K562 (cell line): ENCODE results near the gene CENPV. TPM values are rescaled to one million over a fixed set of nuclear protein-coding genes. Genes with fewer than 3 reads are reported as not detected.

Experiments
- ARID1B ChIP-seq: fragments of 450-650 bp; IDR thresholded peaks from 2 replicates; pipeline ENCODE4 v1.6.1; 2016; ENCODE audit warnings: antibody characterized with exemption, mild to moderate bottlenecking, inconsistent platforms
- COPS2 ChIP-seq: fragments of 450-650 bp; conservative IDR thresholded peaks from 2 replicates; pipeline ENCODE4 v1.6.1; 2016; ENCODE audit warnings: mild to moderate bottlenecking, moderate library complexity
- CREM ChIP-seq: IDR thresholded peaks from 2 replicates; pipeline ENCODE4 v1.6.1; 2014; ENCODE audit warnings: antibody characterized with exemption, low read depth
- DIDO1 ChIP-seq: fragments of 450-650 bp; IDR thresholded peaks from 2 replicates; pipeline ENCODE4 v1.6.1; 2016; ENCODE audit warnings: low read depth, missing biosample characterization, missing genetic modification characterization
- DMBX1 ChIP-seq: fragments of 250-450 bp; sonication (Bioruptor Pico); IDR thresholded peaks from 2 replicates; pipeline ENCODE4 v1.8.0; 2022; ENCODE audit warnings: inconsistent platforms, mild to moderate bottlenecking, moderate library complexity, borderline replicate concordance
- GMEB1 ChIP-seq: fragments of 250-450 bp; sonication (Bioruptor Pico); IDR thresholded peaks from 2 replicates; pipeline ENCODE4 v1.4.0; 2020; ENCODE audit warnings: mild to moderate bottlenecking
- HSF4 ChIP-seq: fragments of 250-450 bp; sonication (Bioruptor Pico); IDR thresholded peaks from 2 replicates; pipeline ENCODE4 v2.1.2; 2022; ENCODE audit warnings: mild to moderate bottlenecking, moderate library complexity, borderline replicate concordance
- IFI16 ChIP-seq: fragments of 250-450 bp; sonication (Bioruptor Pico); IDR thresholded peaks from 2 replicates; pipeline ENCODE4 v2.1.2; 2022; ENCODE audit warnings: mild to moderate bottlenecking, inconsistent platforms
- IRF2 ChIP-seq: sonication (generic); formaldehyde crosslinking; IDR thresholded peaks from 2 replicates; pipeline ENCODE4 v1.8.1; 2022; ENCODE audit warnings: mild to moderate bottlenecking, missing genetic modification reagents
- KAT8 ChIP-seq: fragments of 450-650 bp; IDR thresholded peaks from 2 replicates; pipeline ENCODE4 v1.6.1; 2016; ENCODE audit warnings: low read depth, mild to moderate bottlenecking
- KDM5B ChIP-seq: fragments of 200-600 bp; sonication (generic); IDR thresholded peaks from 2 replicates; pipeline ENCODE4 v1.6.1; 2012; ENCODE audit warnings: low read depth, mild to moderate bottlenecking, moderate library complexity, low read length, control low read depth, inconsistent platforms; ENCODE audit not compliant: insufficient replicate concordance
- MED1 ChIP-seq: sonication (generic); formaldehyde crosslinking; IDR thresholded peaks from 2 replicates; pipeline ENCODE4 v1.8.1; 2023; ENCODE audit warnings: missing genetic modification reagents, borderline replicate concordance
- NCOA1 ChIP-seq: fragments of 450-650 bp; IDR thresholded peaks from 2 replicates; pipeline ENCODE4 v1.6.1; 2016; ENCODE audit warnings: low read depth
- NCOA4 ChIP-seq: fragments of 450-650 bp; IDR thresholded peaks from 2 replicates; pipeline ENCODE4 v1.6.1; 2018; ENCODE audit warnings: mild to moderate bottlenecking; ENCODE audit not compliant: partially characterized antibody
- NFE2 ChIP-seq: IDR thresholded peaks from 2 replicates; pipeline ENCODE4 v1.6.1; 2014; ENCODE audit warnings: antibody characterized with exemption, low read depth
- NFRKB ChIP-seq: fragments of 450-650 bp; IDR thresholded peaks from 2 replicates; pipeline ENCODE4 v1.6.1; 2016; ENCODE audit warnings: low read depth
- NR1H2 ChIP-seq: sonication (generic); formaldehyde crosslinking; IDR thresholded peaks from 2 replicates; pipeline ENCODE4 v1.4.0; 2020; ENCODE audit warnings: mild to moderate bottlenecking, missing genetic modification reagents
- PCBP1 ChIP-seq: fragments of 200-400 bp; formaldehyde crosslinking; IDR thresholded peaks from 2 replicates; pipeline ENCODE4 v1.6.1; 2018; ENCODE audit warnings: mild to moderate bottlenecking, low read depth, low read length; ENCODE audit not compliant: poor library complexity, severe bottlenecking
- SMAD1 ChIP-seq: fragments of 150-350 bp; IDR thresholded peaks from 2 replicates; pipeline ENCODE4 v1.6.1; 2014; ENCODE audit warnings: low read length, low read depth; ENCODE audit not compliant: partially characterized antibody
- SMAD4 ChIP-seq: fragments of 250-450 bp; sonication (Bioruptor Pico); conservative IDR thresholded peaks from 2 replicates; pipeline ENCODE4 v1.8.0; 2021; ENCODE audit warnings: inconsistent platforms, mild to moderate bottlenecking, moderate library complexity
- SRSF7 ChIP-seq: fragments of 200-400 bp; formaldehyde crosslinking; optimal IDR thresholded peaks from 2 replicates; pipeline ENCODE3; 2017; ENCODE audit warnings: mild to moderate bottlenecking, low read depth, low read length
- TEAD2 ChIP-seq: fragments of 450-650 bp; IDR thresholded peaks from 2 replicates; pipeline ENCODE4 v1.6.1; 2016; ENCODE audit warnings: missing genetic modification characterization, control low read depth, missing compliant biosample characterization
- TFE3 ChIP-seq: fragments of 450-650 bp; formaldehyde crosslinking; IDR thresholded peaks from 2 replicates; pipeline ENCODE4 v1.4.0; 2020; ENCODE audit warnings: mild to moderate bottlenecking, mixed read lengths
- ZNF143 ChIP-seq: sonication (generic); formaldehyde crosslinking; IDR thresholded peaks from 2 replicates; pipeline ENCODE4 v1.9.0; 2022; ENCODE audit warnings: mild to moderate bottlenecking, missing genetic modification reagents
- ZNF23 ChIP-seq: fragments of 250-450 bp; sonication (Bioruptor Pico); IDR thresholded peaks from 2 replicates; pipeline ENCODE4 v1.4.0; 2020; ENCODE audit warnings: mild to moderate bottlenecking
- ZNF41 ChIP-seq: fragments of 250-450 bp; sonication (Bioruptor Pico); conservative IDR thresholded peaks from 2 replicates; pipeline ENCODE4 v1.4.0; 2020; ENCODE audit warnings: mild to moderate bottlenecking
- ZNF436 ChIP-seq: fragments of 250-450, 450-650 bp; sonication (Bioruptor Pico); formaldehyde crosslinking; IDR thresholded peaks from 2 replicates; pipeline ENCODE4 v1.7.0; 2020; ENCODE audit warnings: mild to moderate bottlenecking
- ZNF766 ChIP-seq: fragments of 200-800 bp; sonication (Bioruptor generic); conservative IDR thresholded peaks from 2 replicates; pipeline ENCODE4 v1.6.1; 2016; ENCODE audit warnings: missing genetic modification characterization, missing compliant biosample characterization
- polyA plus RNA-seq, 8 experiments: library from polyadenylated mRNA; depleted of rRNA in 4 of 8; stranded (reverse) in 5 of 8; unstranded in 3 of 8; fragments of >200 nt; fragmentation: Nextera tagmentation in 2 of 8; fragmentation: Illumina TruSeq in 1 of 8; extraction: Ambion mirVana in 2 of 8; extraction: Trizol in 1 of 8; gene quantifications; 2 replicates each; pipeline versions ENCODE4 v1.2.1 to v1.2.3, GENCODE V29; 2011 to 2014; ENCODE audit warnings: inconsistent platforms in 1 of 8, missing spikeins in 1 of 8
- total RNA-seq, 7 experiments: library from RNA; depleted of rRNA in 6 of 7; stranded (reverse); fragments of >200 nt in 6 of 7; fragmentation: Illumina TruSeq in 2 of 7; extraction: Trizol in 2 of 7; gene quantifications; 2 replicates each; pipeline versions ENCODE4 v1.2.1 to v1.2.3, GENCODE V29; 2011 to 2021; ENCODE audit warnings: low replicate concordance in 1 of 7

CENPV gene
- total and polyA plus RNA-seq, 9 of the 15 experiments (the other 6 are each of a cell fraction or from before 2014, with no cell fraction given): 17.8 to 131 (median 89.3) TPM

- TF ChIP-seq ZNF766 (CRISPR knock-in tag) (no peak), SMAD4 (CRISPR knock-in tag) (0 out of 2 replicates have a peak, but pooled peaks have one; percentile 54), MED1 (CRISPR knock-in tag) (no peak), HSF4 (CRISPR knock-in tag) (no peak), PCBP1 (no peak), KDM5B (no peak), IRF2 (no peak), ARID1B (peak; percentile 91), COPS2 (no peak), ZNF41 (CRISPR knock-in tag) (no peak), ZNF143 (CRISPR knock-in tag) (no peak), SMAD1 (no peak), NFRKB (no peak), NFE2 (peak; percentile 76), TFE3 (CRISPR knock-in tag) (no peak), ZNF436 (CRISPR knock-in tag) (no peak), NCOA1 (no peak), SRSF7 (no peak), DIDO1 (tag) (no peak), IFI16 (CRISPR knock-in tag) (no peak), GMEB1 (CRISPR knock-in tag) (no peak), TEAD2 (tag) (no peak), DMBX1 (CRISPR knock-in tag) (peak; percentile 47; the same call in 1 of the 2 replicates), ZNF23 (CRISPR knock-in tag) (no peak), NCOA4 (no peak), CREM (peak; percentile 31; the same call in 1 of the 2 replicates), KAT8 (no peak), NR1H2 (no peak)
Measured at GRCh38 chr17:16398270-16399267, 45.3 kb upstream of the CENPV start (continued).
